Activated T-cell treated with anti-CD3 and anti-CD28 coated beads, Interleukin-2, amount 50 U/mL, for 24 hours (primary cell): ENCODE measurements around the gene DNAJB5.
"Not testable (repeated sequence)": the region's sequence is repeated elsewhere in the genome, so short reads cannot be mapped to it uniquely, and the experiment has no call there.

Source experiments
- DNase-seq: peaks from one replicate; pipeline ENCODE4 v3.0.0-alpha.2; 2020
- H3K27ac Mint-ChIP-seq: 2 replicates; pipeline ENCODE4 v1.8.0; 2020; ENCODE audit warnings: mild to moderate bottlenecking, mixed read lengths
- H3K27me3 Mint-ChIP-seq: 2 replicates; pipeline ENCODE4 v1.8.0; 2020; ENCODE audit warnings: mixed read lengths
- H3K36me3 Mint-ChIP-seq: 2 replicates; pipeline ENCODE4 v1.8.0; 2020; ENCODE audit warnings: low read depth, mixed read lengths
- H3K4me1 Mint-ChIP-seq: 2 replicates; pipeline ENCODE4 v1.8.0; 2020; ENCODE audit warnings: low read depth, mixed read lengths
- H3K4me3 Mint-ChIP-seq: 2 replicates; pipeline ENCODE4 v1.8.0; 2020; ENCODE audit warnings: mild to moderate bottlenecking, moderate library complexity, mixed read lengths
- H3K9me3 Mint-ChIP-seq: 2 replicates; pipeline ENCODE4 v1.8.0; 2020; ENCODE audit warnings: mixed read lengths

The DNAJB5 gene

DNA sequence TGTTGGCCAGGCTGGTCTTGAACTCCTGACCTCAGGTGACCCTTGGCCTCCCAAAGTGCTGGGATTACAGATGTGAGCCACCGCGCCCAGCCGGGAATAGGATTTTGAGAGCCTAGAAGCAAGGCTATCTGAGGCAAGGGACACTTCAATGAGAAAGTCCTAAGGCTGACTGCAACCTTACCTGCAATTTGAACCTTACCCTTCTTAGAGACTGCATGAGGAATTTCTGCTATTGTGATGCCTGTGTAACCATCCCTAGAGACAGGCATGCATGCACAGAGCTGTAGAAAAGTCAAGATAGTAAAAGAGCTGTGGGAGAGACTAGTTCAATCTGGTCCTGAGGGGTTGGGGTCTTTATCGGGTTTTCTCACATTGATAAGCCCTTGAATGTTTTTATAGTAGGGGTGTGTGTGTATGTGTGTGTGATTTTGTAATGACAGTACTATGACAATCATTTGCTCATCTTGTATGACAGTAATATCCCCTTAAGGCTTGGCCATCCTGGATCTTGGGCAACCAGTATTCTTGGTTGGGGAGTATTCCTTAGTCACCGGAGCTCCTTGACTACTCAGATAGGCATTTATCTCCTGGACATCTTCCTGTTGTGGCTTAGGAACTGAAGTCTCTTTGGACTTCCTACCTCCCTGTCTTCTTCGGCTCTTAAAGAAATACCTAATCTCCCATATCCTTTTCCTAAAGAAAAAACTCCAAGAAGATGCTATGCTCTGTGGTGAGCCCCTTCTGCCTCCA, 11.2 kb downstream of the DNAJB5 start:
- Mint-ChIP-seq H3K4me3 (no peak overlapping the region), H3K36me3 (peaks cover 20% of the 10 kb centered on the region), H3K4me1 (peaks cover 35% of the 10 kb centered on the region), H3K27me3 (no peaks in the 10 kb centered on the region), H3K27ac (peak overlapping the region; percentile 82), H3K9me3 (no peaks in the 10 kb centered on the region)
- DNase-seq = no peak

GRCh38 chr9:35001285-35001677, 11.7 kb downstream of the DNAJB5 start:
- Mint-ChIP-seq H3K27me3 (no peaks in the 10 kb centered on the region), H3K27ac (peak overlapping the region; percentile 82), H3K4me1 (peaks cover 35% of the 10 kb centered on the region), H3K9me3 (no peaks in the 10 kb centered on the region), H3K36me3 (peaks cover 15% of the 10 kb centered on the region), H3K4me3 (no peak overlapping the region)
- no peak for DNase-seq

GRCh38 chr9:35001803-35002502, 12.4 kb downstream of the DNAJB5 start:
- Mint-ChIP-seq H3K9me3 (no peaks in the 10 kb centered on the region), H3K4me3 (no peak overlapping the region), H3K36me3 (peaks cover 9% of the 10 kb centered on the region), H3K4me1 (peaks cover 35% of the 10 kb centered on the region), H3K27ac (peak overlapping the region; percentile 82), H3K27me3 (no peaks in the 10 kb centered on the region)
- peak; percentile 43 for DNase-seq

- DNase-seq = no peak
- Mint-ChIP-seq H3K36me3 (peaks cover 3% of the 10 kb centered on the region), H3K4me3 (no peak overlapping the region), H3K27ac (peak overlapping the region; percentile 48), H3K9me3 (no peaks in the 10 kb centered on the region), H3K27me3 (no peaks in the 10 kb centered on the region), H3K4me1 (peaks cover 33% of the 10 kb centered on the region)
These were observed 13.1 kb downstream of the DNAJB5 start for GRCh38 chr9:35002623-35003022.

GRCh38 chr9:35004299-35004698, 14.8 kb downstream of the DNAJB5 start:
- H3K36me3 Mint-ChIP-seq, H3K27ac Mint-ChIP-seq, H3K9me3 Mint-ChIP-seq, DNase-seq, H3K27me3 Mint-ChIP-seq, H3K4me3 Mint-ChIP-seq: not testable (repeated sequence)
- H3K4me1 Mint-ChIP-seq = peaks cover 25% of the 10 kb centered on the region

- Mint-ChIP-seq H3K36me3 (peaks cover 55% of the 10 kb centered on the region), H3K4me1 (peaks cover 4% of the 10 kb centered on the region), H3K27me3 (no peaks in the 10 kb centered on the region)
These were observed 20.9 kb downstream of the DNAJB5 start for GRCh38 chr9:35010351-35010958.

DNA sequence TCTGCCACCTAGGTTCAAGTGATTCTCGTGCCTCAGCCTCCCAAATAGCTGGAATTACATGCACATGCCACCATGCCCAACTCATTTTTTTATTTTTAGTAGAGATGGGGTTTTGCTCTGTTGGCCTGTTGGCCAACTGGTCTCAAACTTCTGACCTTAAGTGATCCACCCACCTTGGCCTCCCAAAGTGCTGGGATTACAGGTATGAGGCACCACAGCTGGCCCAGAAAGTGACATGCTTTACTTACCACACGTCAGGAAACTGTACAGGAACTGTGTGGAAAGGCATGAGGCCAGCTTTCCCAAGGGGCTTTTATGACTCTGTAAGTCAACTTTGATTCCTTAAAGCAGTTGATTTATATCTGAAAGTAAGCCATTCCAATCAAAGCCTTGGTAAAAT, 25.0 kb downstream of the DNAJB5 start:
- Mint-ChIP-seq H3K36me3 (peaks cover 64% of the 10 kb centered on the region), H3K4me3 (no peak overlapping the region), H3K9me3 (peaks cover 13% of the 10 kb centered on the region), H3K27me3 (no peaks in the 10 kb centered on the region), H3K4me1 (peaks cover 4% of the 10 kb centered on the region), H3K27ac (no peak overlapping the region)
- no peak for DNase-seq

More at GRCh38 chr9:35010351-35010958, 20.9 kb downstream of the DNAJB5 start:
- Mint-ChIP-seq H3K4me3 (no peak overlapping the region), H3K9me3 (peaks cover 13% of the 10 kb centered on the region), H3K27ac (no peak overlapping the region)
- DNase-seq = no peak

- not testable (repeated sequence) for H3K4me3 Mint-ChIP-seq
These were observed 33.9 kb downstream of the DNAJB5 start for GRCh38 chr9:35023443-35023842.

GRCh38 chr9:35026671-35027070, 37.1 kb downstream of the DNAJB5 start:
- H3K27ac Mint-ChIP-seq = no peak overlapping the region
- H3K4me1 Mint-ChIP-seq = peaks cover 14% of the 10 kb centered on the region
- H3K9me3 Mint-ChIP-seq = no peaks in the 10 kb centered on the region
- H3K36me3 Mint-ChIP-seq = peaks cover 37% of the 10 kb centered on the region
- H3K27me3 Mint-ChIP-seq = no peaks in the 10 kb centered on the region
- no peak overlapping the region for H3K4me3 Mint-ChIP-seq
- DNase-seq = no peak

More at GRCh38 chr9:35023443-35023842, 33.9 kb downstream of the DNAJB5 start:
- not testable (repeated sequence) for DNase-seq, H3K27me3 Mint-ChIP-seq, H3K9me3 Mint-ChIP-seq, H3K27ac Mint-ChIP-seq
- Mint-ChIP-seq H3K36me3 (peaks cover 41% of the 10 kb centered on the region), H3K4me1 (peaks cover 14% of the 10 kb centered on the region)

- Mint-ChIP-seq H3K36me3 (peaks cover 34% of the 10 kb centered on the region), H3K27me3 (no peaks in the 10 kb centered on the region), H3K4me3 (no peak overlapping the region), H3K27ac (no peak overlapping the region), H3K4me1 (peaks cover 14% of the 10 kb centered on the region), H3K9me3 (no peaks in the 10 kb centered on the region)
- DNase-seq = no peak
These were observed 37.8 kb downstream of the DNAJB5 start for GRCh38 chr9:35027374-35027773.

DNA sequence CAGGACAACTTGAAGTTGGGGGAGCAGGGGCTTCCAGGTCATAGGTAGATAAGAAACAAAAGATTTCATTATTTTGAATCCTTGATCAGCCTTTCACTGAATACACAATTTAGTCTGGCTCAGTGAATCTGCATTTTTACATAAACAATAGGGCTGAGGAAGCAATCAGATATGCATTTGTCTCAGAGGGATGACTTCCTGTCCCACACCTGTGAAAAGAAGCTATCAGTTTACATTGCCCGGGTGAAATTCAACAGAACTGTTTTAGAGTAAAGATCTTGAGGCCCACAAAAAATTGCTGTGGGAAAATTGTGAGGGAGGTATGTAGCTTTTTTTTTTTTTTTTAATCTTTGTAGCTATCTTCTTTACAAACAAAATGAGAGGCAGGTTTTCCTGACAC, 38.3 kb downstream of the DNAJB5 start:
- Mint-ChIP-seq H3K36me3 (peaks cover 32% of the 10 kb centered on the region), H3K27me3 (no peaks in the 10 kb centered on the region), H3K4me1 (peaks cover 14% of the 10 kb centered on the region), H3K9me3 (no peaks in the 10 kb centered on the region), H3K27ac (no peak overlapping the region), H3K4me3 (no peak overlapping the region)
- no peak for DNase-seq

DNA sequence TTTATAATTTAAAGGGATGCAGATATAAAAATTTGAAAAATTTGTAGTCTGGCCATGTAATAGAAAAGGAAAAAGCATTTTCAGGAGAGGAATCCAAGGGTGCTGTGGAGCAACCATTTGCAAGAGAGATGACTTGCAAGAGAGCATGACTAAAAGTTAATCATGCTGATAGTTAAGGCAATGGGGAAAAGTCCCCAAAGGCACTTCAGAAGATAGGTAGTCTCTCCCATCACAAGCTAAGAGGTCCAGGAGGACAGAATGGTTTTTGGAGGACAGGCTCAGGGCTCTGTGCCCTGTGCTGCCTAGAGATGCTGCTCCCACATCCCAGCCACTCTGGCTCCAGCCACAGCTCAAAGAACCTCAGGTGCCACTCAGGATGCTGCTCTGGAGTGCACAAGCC, 38.8 kb downstream of the DNAJB5 start:
- H3K27me3 Mint-ChIP-seq = no peaks in the 10 kb centered on the region
- no peak overlapping the region for H3K4me3 Mint-ChIP-seq
- no peak overlapping the region for H3K27ac Mint-ChIP-seq
- peaks cover 36% of the 10 kb centered on the region for H3K36me3 Mint-ChIP-seq
- H3K4me1 Mint-ChIP-seq = peaks cover 13% of the 10 kb centered on the region
- no peaks in the 10 kb centered on the region for H3K9me3 Mint-ChIP-seq
- no peak for DNase-seq

GRCh38 chr9:35029241-35029640, 39.7 kb downstream of the DNAJB5 start:
- H3K9me3 Mint-ChIP-seq = no peaks in the 10 kb centered on the region
- H3K4me1 Mint-ChIP-seq = peaks cover 10% of the 10 kb centered on the region
- DNase-seq = no peak
- no peaks in the 10 kb centered on the region for H3K27me3 Mint-ChIP-seq
- no peak overlapping the region for H3K27ac Mint-ChIP-seq
- no peak overlapping the region for H3K4me3 Mint-ChIP-seq
- H3K36me3 Mint-ChIP-seq = peaks cover 28% of the 10 kb centered on the region

- DNase-seq = no peak
- Mint-ChIP-seq H3K9me3 (no peaks in the 10 kb centered on the region), H3K27ac (no peak overlapping the region), H3K27me3 (no peaks in the 10 kb centered on the region), H3K4me3 (no peak overlapping the region), H3K4me1 (peaks cover 10% of the 10 kb centered on the region), H3K36me3 (peaks cover 24% of the 10 kb centered on the region)
These were observed 40.3 kb downstream of the DNAJB5 start for GRCh38 chr9:35029852-35030251.

- Mint-ChIP-seq H3K4me1 (peaks cover 10% of the 10 kb centered on the region), H3K9me3 (no peaks in the 10 kb centered on the region), H3K36me3 (peaks cover 39% of the 10 kb centered on the region), H3K27me3 (no peaks in the 10 kb centered on the region), H3K4me3 (no peak overlapping the region), H3K27ac (no peak overlapping the region)
- DNase-seq = no peak
These were observed 43.6 kb downstream of the DNAJB5 start for GRCh38 chr9:35033101-35033500.
